Stimulated activated CD4-positive, alpha-beta T cell treated with anti-CD3 and anti-CD28 coated beads, Interleukin-2, amount 100 ng/mL, for 24 hours (primary cell): Measurements from ENCODE around the gene TCP11.

Experiments
- DNase-seq, 2 donors: peaks; one replicate each; pipeline ENCODE4 v3.0.0-alpha.2; 2020

Gene TCP11

DNA sequence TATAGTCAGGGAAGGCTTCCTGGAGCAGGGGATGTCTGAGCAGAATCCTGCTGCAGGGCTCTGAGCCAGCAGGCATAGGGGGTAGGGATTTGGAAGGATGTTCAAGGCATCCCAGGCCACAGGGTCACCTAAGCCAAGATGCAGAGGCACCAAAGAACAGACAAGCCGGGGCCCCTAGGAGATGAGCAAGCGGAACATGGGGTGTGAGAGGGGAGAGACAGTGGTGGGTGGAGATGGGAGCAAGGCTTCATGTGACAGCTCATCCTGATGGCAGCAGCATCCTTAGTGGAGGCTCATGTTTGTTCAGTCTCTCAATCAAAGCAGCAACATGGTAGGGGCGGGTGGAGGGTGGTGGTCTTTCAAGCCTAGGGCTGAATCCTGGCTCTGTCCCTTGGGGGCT, 29.8 kb upstream of the TCP11 start:
- DNase-seq: no peak

DNA sequence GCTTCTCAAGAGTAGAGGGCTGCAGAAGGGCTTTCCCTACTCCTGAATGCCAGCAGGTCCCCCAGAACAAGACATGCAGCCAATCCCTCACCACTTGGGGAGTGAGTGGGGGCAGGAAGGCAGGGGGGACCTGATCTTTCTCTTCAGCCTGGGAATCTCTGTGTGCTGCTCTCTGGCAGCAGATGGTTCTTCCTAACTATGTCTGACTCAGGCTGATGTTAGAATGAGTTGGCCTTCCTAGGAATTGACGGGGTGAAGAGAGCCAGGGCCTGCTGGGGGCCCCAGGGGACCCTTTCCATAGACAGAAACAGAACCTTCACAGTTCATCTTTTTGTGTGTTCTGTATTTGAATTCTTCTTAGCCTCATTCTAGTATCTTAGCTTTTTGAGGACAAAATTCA, 29.0 kb upstream of the TCP11 start:
- DNase-seq: no peak

- no peak for DNase-seq
These were observed 27.3 kb upstream of the TCP11 start for GRCh38 chr6:35168461-35168861.

GRCh38 chr6:35167505-35167904, 26.4 kb upstream of the TCP11 start:
- no peak for DNase-seq

GRCh38 chr6:35166520-35166919, 25.4 kb upstream of the TCP11 start:
- DNase-seq: no peak

- DNase-seq: no peak
These were observed 25.0 kb upstream of the TCP11 start for GRCh38 chr6:35166116-35166515.

GRCh38 chr6:35165630-35166071, 24.5 kb upstream of the TCP11 start:
- no peak for DNase-seq

DNA sequence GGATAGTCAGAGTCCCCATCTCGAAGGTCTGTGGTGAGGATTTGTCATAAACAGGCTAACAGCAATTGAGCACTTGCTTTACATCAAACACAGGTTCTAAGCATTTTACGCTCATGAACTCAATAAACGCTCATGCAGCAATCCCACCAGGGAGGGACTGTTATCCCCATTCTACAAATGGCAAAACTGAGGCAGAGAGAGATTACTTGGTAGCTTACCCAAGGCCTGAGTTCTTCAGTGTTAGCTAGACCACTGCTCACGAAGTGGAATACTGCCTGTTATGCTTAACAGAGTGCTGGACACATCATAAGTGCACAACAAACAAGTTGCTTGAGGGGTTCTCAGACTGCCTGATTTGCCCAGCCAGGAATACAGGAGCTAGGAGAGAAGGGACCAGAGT, 23.7 kb upstream of the TCP11 start:
- DNase-seq: no peak

DNA sequence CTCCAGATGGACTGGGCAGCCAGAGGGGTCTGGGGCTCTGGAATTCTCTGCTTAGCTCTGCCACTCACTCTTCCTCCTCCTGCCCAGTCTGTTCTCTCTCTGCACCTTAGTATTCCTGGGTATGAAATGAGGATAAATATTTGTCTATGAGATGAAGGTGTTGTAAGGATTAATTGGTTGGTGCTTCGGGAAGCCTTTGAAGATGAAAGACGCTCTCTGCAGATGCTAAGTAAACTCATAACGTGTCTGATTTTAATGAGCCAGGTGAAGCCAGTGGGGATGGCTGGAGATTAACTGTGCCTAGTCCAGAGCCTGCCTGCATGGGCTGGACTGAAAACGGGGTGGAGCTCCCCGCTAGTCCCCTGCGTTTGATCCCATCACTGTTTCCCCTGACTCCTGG, 23.1 kb upstream of the TCP11 start:
- DNase-seq: no peak

DNA sequence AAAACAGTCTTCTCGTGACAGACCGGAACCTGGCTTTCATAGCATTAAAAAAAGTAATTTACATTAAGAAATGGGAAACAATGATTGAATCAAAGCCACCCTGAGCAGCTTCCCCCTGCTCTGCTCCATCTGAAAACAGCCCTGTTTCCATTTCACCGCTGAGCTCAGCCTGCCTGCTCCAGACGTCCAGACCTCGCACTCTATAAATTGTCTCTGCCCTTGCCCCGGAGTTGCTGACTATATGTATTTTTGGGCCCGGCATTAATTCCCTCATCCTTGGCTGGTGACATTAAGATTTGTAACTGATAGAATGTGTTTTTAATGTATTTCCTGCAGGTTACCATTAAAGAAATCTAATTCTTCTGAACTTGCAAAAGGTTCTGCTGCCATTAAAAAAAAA, 22.7 kb upstream of the TCP11 start:
- DNase-seq: no peak

GRCh38 chr6:35161776-35162607, 20.9 kb upstream of the TCP11 start:
- no peak for DNase-seq

DNA sequence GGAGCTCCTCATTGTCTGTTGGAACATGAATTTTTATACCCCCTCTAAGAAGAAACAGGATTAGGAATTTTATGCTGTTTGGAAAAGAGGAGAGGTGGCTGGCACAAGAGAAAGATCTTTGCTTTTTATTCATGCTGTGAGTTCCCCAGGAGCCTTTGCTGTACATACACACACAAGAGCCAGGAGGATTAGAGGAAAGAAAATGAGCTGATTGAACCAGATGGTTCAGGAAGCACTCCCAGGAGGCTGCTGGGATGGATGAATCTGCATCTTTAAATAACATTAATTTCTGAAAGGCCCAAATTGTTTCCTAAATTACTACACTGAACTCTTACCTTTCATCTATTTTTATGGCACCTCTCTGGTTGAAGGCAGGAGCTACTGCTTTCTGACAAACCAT, 20.1 kb upstream of the TCP11 start:
- DNase-seq: no peak

DNA sequence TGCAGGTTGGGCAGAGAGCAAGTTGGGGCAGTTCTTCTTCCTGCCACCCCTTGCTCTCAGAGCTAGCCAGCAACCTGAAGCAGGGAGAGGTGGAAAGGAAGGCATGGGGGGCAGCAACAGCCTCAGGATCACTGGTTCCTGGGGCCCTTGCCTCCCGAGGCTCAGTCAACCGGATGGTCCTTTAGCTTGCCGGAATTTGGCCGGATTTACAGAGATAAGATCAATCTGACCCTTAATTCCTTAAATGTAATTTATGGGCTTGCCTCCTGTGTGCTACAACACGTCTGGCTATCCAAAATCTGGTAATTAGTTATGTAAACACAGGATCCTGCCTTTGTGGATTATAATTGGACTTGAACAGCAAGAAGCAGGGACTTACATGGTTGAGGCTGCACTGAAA, 19.5 kb upstream of the TCP11 start:
- DNase-seq: no peak

GRCh38 chr6:35158520-35158919, 17.4 kb upstream of the TCP11 start:
- DNase-seq: no peak

DNA sequence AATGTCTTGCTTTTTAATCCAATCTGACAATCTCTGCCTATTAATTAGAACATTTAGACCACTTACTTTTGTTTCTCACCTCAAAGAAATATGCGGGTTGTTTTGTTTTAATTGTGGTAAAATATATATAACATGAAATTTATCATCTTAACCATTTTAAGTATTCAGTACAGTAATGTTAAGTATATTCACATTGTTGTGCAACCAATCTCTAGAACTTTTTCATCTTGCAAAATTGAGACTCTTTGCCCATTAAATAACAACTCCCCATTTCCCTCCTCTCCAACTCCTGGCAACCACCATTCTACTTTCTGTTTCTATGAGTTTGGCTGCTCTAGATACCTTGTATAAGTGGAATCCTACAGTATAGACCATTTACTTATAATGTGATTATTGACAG, 13.8 kb upstream of the TCP11 start:
- no peak for DNase-seq

DNA sequence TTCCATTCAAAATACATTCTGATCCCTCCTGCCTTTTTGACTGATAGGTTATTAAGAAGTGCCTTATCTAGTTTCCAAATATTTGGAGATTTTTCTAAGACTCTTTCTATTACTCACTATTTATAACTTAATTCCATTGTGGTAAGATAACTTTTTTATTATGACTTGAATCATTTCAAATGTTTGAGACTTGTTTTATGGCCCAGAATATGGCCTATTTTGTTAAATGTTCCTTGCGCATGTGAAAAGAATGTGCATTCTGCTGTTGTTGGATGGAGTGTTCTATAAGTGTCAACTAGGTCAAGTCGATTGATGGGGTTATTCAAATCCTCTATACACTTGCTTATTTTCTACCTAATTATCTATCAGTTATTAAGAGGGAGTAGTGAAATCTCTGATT, 13.1 kb upstream of the TCP11 start:
- no peak for DNase-seq

GRCh38 chr6:35152067-35152707, 11.0 kb upstream of the TCP11 start:
- DNase-seq: no peak

GRCh38 chr6:35151466-35151865, 10.3 kb upstream of the TCP11 start:
- no peak for DNase-seq

DNA sequence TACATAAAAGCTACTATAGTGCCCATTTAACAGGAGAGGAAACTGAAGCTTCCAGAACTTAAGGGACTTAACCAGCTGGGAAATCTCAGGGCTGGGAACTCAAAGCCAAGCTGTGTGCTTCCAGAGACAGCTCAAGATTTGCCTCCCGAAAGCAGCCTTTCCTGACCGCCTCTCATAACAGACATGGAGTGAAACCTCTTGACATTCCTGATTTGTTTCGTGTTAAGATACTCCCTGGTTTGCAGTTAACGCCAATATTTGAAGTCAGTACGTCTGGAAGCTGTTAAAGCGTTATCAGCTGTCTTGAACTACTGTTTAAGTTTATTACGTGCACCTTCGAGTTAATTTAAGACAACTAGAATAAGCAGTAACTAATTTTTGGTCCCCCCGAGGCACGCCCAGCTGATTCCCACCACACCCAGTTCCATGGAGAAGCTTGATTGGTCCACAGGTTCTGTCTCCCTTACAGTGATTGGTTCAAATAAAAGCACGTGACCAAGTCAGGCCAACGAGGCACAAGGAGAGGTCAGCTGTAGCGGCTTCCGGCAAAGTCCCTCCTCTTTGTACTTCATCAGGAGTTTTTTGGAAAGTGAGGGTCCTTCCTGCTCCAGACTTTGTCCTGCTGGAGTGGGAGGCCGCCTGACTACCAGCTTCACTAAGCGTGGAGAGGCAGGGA, 8.9 kb upstream of the TCP11 start:
- DNase-seq: no peak

DNA sequence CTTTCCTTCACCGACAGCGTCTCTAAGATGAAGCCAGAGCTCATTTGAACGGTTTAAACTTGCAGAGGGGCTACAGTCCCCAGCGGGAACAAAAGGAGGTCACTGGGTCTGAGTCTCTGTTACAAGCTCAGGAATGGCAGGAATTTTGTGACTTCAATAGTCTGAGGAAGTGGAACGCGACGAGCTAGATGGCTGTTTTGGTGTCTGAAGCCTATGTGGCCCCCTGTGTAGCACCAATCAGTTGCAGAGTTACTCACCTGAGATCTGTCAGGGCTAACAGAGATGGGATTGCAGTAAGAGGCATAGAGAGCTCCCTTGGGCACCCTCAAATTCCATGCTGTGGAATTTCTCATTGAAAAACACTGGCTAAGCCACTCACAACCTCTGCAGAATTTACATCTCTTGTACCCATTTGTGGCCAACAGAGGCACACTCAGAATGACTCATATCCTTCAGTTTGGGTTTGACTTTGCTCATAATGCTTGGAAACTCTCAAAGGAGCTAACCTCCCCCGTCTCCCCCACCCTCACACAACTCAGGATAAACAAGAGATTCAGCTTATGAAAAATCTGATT, 7.1 kb upstream of the TCP11 start:
- peak; percentile 33 to 41 for DNase-seq

DNA sequence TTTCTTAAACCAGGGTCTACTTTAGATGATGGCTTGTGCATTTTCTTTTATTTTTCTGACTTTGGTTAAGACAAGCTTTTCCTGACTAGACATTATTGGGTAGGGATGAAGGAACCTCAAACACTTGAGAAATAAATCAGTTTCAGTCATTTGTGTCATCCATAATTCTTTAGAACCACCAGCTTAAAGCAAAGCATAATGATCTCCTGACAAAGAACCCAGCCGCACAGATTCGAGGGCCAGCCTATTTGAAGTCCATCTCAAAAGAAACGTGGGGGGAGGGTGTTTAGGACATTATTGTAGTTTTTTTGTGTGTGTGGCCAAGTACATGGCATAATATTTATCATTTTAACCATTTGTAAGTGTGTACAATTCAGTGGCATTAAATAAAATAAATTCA, 6.3 kb upstream of the TCP11 start:
- no peak for DNase-seq

DNA sequence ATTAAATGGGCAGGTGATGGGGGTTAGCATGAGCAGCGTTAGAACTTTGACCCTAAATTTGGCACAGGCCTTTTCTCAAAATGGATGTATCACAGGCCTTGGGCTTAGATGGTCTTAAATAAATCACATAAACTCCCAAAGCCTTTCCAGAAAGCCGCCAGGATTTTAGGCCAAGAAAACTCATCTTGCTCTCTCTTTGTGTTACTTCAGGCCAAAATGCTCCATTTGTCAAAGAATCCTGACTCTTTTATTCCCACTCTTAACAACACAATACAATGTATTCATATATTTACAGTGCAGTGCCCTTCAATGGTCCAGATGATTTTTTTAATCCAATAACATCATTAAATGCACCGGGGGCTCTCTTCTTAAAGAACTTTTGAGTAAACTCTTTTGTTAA, 5.9 kb upstream of the TCP11 start:
- DNase-seq: no peak

GRCh38 chr6:35146453-35146852, 5.3 kb upstream of the TCP11 start:
- peak; percentile 24 to 30 for DNase-seq

GRCh38 chr6:35145757-35146156, 4.6 kb upstream of the TCP11 start:
- DNase-seq: no peak
